Vein endothelial cell (primary cell): ENCODE measurements around the gene SH3YL1. TPM values are rescaled to one million over a fixed set of nuclear protein-coding genes. Genes with fewer than 3 reads are reported as not detected.

ENCODE experiments used
- total RNA-seq: library from RNA; depleted of rRNA; stranded (reverse); fragments of >200 nt; gene quantifications from 2 replicates; pipeline ENCODE4 v1.2.3, GENCODE V29; 2012

SH3YL1 gene, protein sequence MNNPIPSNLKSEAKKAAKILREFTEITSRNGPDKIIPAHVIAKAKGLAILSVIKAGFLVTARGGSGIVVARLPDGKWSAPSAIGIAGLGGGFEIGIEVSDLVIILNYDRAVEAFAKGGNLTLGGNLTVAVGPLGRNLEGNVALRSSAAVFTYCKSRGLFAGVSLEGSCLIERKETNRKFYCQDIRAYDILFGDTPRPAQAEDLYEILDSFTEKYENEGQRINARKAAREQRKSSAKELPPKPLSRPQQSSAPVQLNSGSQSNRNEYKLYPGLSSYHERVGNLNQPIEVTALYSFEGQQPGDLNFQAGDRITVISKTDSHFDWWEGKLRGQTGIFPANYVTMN
- total RNA-seq: 28.1 and 28.6 TPM in 2 replicates

DNA sequence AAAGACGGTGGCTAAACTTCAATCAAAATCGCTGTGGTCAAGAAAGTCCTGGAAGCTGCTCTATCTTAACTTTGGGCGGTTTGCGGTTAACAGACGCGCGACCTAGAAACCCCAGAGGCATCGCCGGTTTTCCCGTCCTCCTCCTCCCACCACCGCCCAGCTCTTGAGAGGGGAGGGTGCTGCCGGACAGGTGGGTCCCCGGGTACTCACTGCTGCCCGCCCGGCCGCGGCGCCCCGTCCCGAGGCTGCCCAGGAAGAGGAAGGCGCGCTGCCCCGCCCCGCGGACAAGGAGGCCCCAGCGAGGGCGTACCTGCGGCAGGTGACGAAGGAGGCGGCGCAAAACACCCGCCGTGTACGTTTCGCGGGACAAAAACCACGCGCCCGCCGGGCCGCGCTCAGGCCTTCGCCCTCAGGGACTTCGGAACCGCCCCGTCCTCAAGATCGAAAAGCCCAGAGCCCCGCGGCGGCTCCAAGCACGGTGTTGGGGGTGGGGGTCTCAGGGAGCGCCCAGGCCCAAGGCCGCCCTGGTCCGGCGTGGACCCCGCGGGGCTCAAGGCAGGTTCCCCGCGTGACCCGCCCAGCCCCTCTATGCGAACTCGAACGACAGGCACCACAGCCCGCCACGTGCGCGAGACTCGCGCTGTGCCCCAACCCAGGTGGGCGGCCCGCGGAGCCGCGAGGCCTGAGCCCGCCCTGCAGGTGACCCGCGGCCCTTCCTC, at the start of gene SH3YL1:
SH3YL1 (minus strand) TSS at position 259 of the 719 bp plus-strand sequence; CDS start at position 211, 48 bp downstream.

DNA sequence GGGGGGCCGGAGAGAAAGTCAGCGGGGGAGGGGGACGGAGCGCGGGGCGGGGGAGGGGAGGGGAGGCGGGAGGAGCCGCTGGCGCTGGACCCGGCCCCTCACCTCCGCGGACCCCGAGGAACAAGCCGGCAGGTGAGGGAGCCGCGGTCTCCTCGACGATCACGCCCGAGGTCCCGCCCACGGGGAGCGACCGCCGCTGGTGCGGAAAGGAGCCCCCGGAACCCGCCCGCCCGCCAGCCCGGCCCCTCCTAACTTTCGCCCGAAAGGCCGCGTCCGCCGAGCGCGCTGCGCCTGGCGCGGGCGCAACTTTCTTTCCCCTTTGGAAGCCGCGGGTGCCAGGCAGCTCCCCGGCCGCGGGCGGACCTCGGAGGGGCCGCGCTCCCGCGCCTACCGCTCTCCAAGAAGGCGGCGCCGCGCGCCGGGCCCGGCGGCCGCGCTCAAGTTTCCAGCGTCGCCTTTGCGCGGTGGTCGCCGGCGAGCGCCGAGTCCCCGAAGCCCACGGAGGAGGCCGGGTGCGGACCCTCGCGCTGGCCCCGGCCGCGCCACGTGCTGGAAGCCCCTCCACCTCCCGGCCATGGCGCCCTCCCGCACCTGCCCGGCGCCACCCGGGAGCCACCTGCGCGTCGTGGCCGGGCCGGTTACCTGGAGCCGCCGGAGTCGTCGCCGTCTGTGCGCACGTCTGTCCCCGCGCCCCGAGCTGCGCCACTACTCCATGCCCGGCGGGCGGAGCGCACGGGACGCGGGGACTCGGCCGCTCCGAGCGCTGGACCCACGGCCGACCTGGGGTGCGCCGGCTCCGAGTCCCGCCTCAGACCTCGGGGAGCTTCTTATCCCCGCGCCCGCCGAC, 24.3 kb upstream of the SH3YL1 start, which contains the start of gene ALKAL2:
ALKAL2 (minus strand) TSS at position 181 of the 847 bp plus-strand sequence. CDS start 256 bp downstream, outside the sequence.

DNA sequence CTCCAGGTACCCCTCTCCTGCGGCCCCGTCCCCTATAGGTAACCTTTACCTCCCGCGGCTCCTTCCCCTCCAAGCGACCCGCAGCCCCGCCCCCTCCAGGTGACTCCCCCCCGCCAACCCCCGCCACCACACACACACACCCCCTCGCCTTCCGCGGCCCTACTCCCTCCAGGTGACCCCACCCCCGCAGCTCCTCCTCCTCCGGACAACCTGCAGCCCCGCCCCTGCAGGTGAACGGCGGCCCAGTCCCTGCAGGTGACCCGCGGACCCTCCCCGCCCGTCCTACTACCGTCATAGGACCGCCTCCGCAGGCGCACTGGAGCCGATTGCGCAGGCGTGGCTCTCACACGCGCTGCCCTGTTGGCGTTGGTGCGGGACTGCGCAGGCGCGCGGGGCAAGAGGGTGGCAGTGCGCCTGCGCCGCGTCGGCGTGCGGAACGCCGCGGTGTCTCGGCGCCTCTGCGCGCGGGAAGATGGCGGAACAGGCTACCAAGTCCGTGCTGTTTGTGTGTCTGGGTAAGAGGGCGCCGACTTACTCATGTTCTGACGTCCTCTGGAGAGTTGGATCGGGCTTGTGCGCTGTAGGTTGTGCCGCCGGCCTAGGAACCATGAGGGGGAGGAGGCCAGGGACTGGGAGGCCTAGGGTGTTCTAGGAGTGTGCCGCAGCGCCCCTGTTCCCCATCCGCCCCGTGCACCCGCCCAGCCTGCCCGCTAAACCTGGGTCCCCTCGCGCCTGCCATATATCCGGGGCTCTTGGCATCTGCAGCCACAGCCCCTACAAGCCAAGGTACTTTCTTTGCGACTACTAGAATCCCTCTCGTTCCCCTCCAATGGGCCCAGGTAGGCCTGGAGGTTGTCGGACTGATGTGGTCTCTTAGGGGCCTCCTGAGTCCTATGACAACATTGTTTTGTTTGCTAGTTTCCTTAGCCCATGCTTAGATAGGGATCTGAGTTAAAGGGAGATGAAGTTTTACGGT, 949 bp upstream of the SH3YL1 start, which contains the start of gene ACP1:
ACP1 (plus strand) TSS at position 455 of the 976 bp plus-strand sequence; CDS start at position 473, 18 bp downstream.

Other genes starting within 250 kb of the SH3YL1 start
- under 0.01 TPM in 2 replicates for gene FAM110C, start 217.5 kb downstream of the SH3YL1 start, total RNA-seq
- gene ACP1, start 915 bp upstream of the SH3YL1 start, total RNA-seq: 93.1 and 94.4 TPM in 2 replicates
- not detected in 2 replicates for gene ALKAL2, start 24.1 kb upstream of the SH3YL1 start, total RNA-seq